ENCODE results near the gene NRTN. TPM values are rescaled to one million over a fixed set of nuclear protein-coding genes. Genes with fewer than 3 reads are reported as not detected.

NRTN gene
- total RNA-seq, 1 donor from 2014 or later, result not detected

GRCh38 chr19:5789351-5789761 is 15.5 kb upstream of the NRTN start:
- DNase-seq (ENCODE audit: low spot score), result no peak
- intact Hi-C loops (cut with DNase I), result no loop called here
- ATAC-seq, result no peak

GRCh38 chr19:5789886-5790558 is 14.8 kb upstream of the NRTN start:
- ATAC-seq (no peak), DNase-seq (ENCODE audit: low spot score) (no peak)
- intact Hi-C loops (cut with DNase I), result no loop called here

GRCh38 chr19:5790559-5791520 is 14.0 kb upstream of the NRTN start, which contains the start of gene DUS3L:
Gene DUS3L, minus strand, starts transcription at chr19:5791163. Its CDS starts 22 bp downstream, at chr19:5791141.
- ATAC-seq (peak; percentile 98), DNase-seq (ENCODE audit: low spot score) (peak; percentile 97)
- intact Hi-C loops (cut with DNase I), result no loop called here

- intact Hi-C loops (cut with DNase I), result no loop called here
Measured at GRCh38 chr19:5792224-5792623, 12.6 kb upstream of the NRTN start.

GRCh38 chr19:5793188-5793587 is 11.7 kb upstream of the NRTN start:
- intact Hi-C loops (cut with DNase I), result no loop called here

More at GRCh38 chr19:5792224-5792623, 12.6 kb upstream of the NRTN start:
- no peak for DNase-seq (ENCODE audit: low spot score)
- no peak for ATAC-seq

GRCh38 chr19:5795382-5795919 is 9.4 kb upstream of the NRTN start:
- DNase-seq (ENCODE audit: low spot score) (no peak), ATAC-seq (no peak)
- intact Hi-C loops (cut with DNase I), result no loop called here

More at GRCh38 chr19:5793188-5793587, 11.7 kb upstream of the NRTN start:
- no peak for ATAC-seq
- no peak for DNase-seq (ENCODE audit: low spot score)

GRCh38 chr19:5798244-5798643 is 6.6 kb upstream of the NRTN start:
- no peak for DNase-seq (ENCODE audit: low spot score)
- no peak for ATAC-seq
- intact Hi-C loops (cut with DNase I), result no loop called here

GRCh38 chr19:5799247-5800241 is 5.3 kb upstream of the NRTN start:
- intact Hi-C loops (cut with DNase I), result no loop called here
- ATAC-seq (no peak), DNase-seq (ENCODE audit: low spot score) (no peak)

GRCh38 chr19:5800361-5801270 is 4.3 kb upstream of the NRTN start:
- no peak for DNase-seq (ENCODE audit: low spot score)
- no peak for ATAC-seq
- intact Hi-C loops (cut with DNase I), result no loop called here

- ATAC-seq (no peak), DNase-seq (ENCODE audit: low spot score) (no peak)
- intact Hi-C loops (cut with DNase I), result no loop called here
Measured at GRCh38 chr19:5801796-5802619, 2.9 kb upstream of the NRTN start.

GRCh38 chr19:5803441-5803751 is 1.5 kb upstream of the NRTN start:
- DNase-seq (ENCODE audit: low spot score) (no peak), ATAC-seq (no peak)
- intact Hi-C loops (cut with DNase I), result no loop called here

GRCh38 chr19:5803752-5804515 is 933 bp upstream of the NRTN start:
- DNase-seq (ENCODE audit: low spot score), result peak; percentile 85
- ATAC-seq, result peak; percentile 86
- intact Hi-C loops (cut with DNase I), result no loop called here

GRCh38 chr19:5805462-5806132 is 730 bp downstream of the NRTN start:
- intact Hi-C loops (cut with DNase I), result no loop called here

GRCh38 chr19:5806133-5806489 is 1.2 kb downstream of the NRTN start:
- intact Hi-C loops (cut with DNase I), result no loop called here
- ATAC-seq, result no peak

More at GRCh38 chr19:5805462-5806132, 730 bp downstream of the NRTN start:
- ATAC-seq (no peak), DNase-seq (ENCODE audit: low spot score) (no peak)

GRCh38 chr19:5806905-5807304 is 2.0 kb downstream of the NRTN start:
- DNase-seq (ENCODE audit: low spot score), result no peak
- ATAC-seq, result no peak
- intact Hi-C loops (cut with DNase I), result no loop called here

More at GRCh38 chr19:5806133-5806489, 1.2 kb downstream of the NRTN start:
- no peak for DNase-seq (ENCODE audit: low spot score)

All from sciatic nerve (tissue), 2 donors.